Fibroblast of lung (primary cell): ENCODE data around the gene DNAJC28. TPM values are rescaled to one million over a fixed set of nuclear protein-coding genes. Genes with fewer than 3 reads are reported as not detected.

Source experiments
- DNase-seq, 2 donors: peaks; one replicate each; pipeline versions ENCODE4 v3.0.0 to v3.0.0-alpha.2; 2010; ENCODE audit warnings: low read depth in 2 of 2
- H2AFZ ChIP-seq: 2 replicates; pipeline ENCODE4 v1.5.1; 2012; ENCODE audit warnings: low read length, control low read depth, inconsistent platforms
- H3K27ac ChIP-seq: 2 replicates; pipeline ENCODE4 v1.5.1; 2011; ENCODE audit warnings: low read length, control low read depth; ENCODE audit not compliant: insufficient read depth
- H3K27me3 ChIP-seq: 2 replicates; pipeline ENCODE4 v1.5.1; 2011; ENCODE audit warnings: mild to moderate bottlenecking, low read length; ENCODE audit not compliant: control insufficient read depth, insufficient read depth
- H3K36me3 ChIP-seq: 2 replicates; pipeline ENCODE4 v1.5.1; 2011; ENCODE audit warnings: low read length; ENCODE audit not compliant: control insufficient read depth, insufficient read depth
- H3K4me1 ChIP-seq: 2 replicates; pipeline ENCODE4 v1.5.1; 2011; ENCODE audit warnings: low read length; ENCODE audit not compliant: control insufficient read depth, insufficient read depth; ENCODE audit errors: extremely low read depth
- H3K4me2 ChIP-seq: 2 replicates; pipeline ENCODE4 v1.5.1; 2011; ENCODE audit warnings: low read length, control low read depth; ENCODE audit not compliant: insufficient read depth; ENCODE audit errors: extremely low read depth
- H3K4me3 ChIP-seq, 4 experiments: fragments of 200-600 bp in 1 of 4; sonication (generic) in 1 of 4; replicated peaks in 1 of 4; 2 replicates each; pipeline ENCODE4 v1.5.1; 2011 to 2016; ENCODE audit warnings: low read length in 4 of 4, low read depth in 3 of 4, mild to moderate bottlenecking in 3 of 4, control low read depth in 2 of 4, inconsistent platforms in 1 of 4, mixed read lengths in 1 of 4; ENCODE audit not compliant: insufficient read depth in 1 of 4; ENCODE audit errors: control extremely low read depth in 1 of 4
- H3K79me2 ChIP-seq: 2 replicates; pipeline ENCODE4 v1.5.1; 2012; ENCODE audit warnings: mild to moderate bottlenecking, low read length, inconsistent platforms; ENCODE audit not compliant: control insufficient read depth, insufficient read depth
- H3K9ac ChIP-seq: 2 replicates; pipeline ENCODE4 v1.5.1; 2011; ENCODE audit warnings: mild to moderate bottlenecking, low read length, control low read depth; ENCODE audit not compliant: insufficient read depth
- H3K9me3 ChIP-seq: 2 replicates; pipeline ENCODE4 v1.5.1; 2012; ENCODE audit warnings: low read depth, low read length; ENCODE audit not compliant: control insufficient read depth, insufficient read depth
- H4K20me1 ChIP-seq: 2 replicates; pipeline ENCODE4 v1.5.1; 2011; ENCODE audit warnings: low read length; ENCODE audit not compliant: control insufficient read depth, insufficient read depth; ENCODE audit errors: extremely low read depth
- EZH2 ChIP-seq: IDR thresholded peaks from 2 replicates; pipeline ENCODE4 v1.5.1; 2012; ENCODE audit warnings: low read length, control low read depth, mild to moderate bottlenecking; ENCODE audit errors: missing control alignments
- polyA plus RNA-seq, 2 donors: library from polyadenylated mRNA; depleted of rRNA in 1 of 2; stranded (reverse) in 1 of 2; unstranded in 1 of 2; fragments of >200 nt; gene quantifications; 2 replicates each; pipeline ENCODE4 v1.2.1, GENCODE V29; 2011 to 2012; ENCODE audit warnings: missing spikeins in 1 of 2
- total RNA-seq: library from RNA; depleted of rRNA; stranded (reverse); fragments of >200 nt; gene quantifications from 2 replicates; pipeline ENCODE4 v1.2.1, GENCODE V29; 2014
- TF ChIP-seq, protein P1 (sequence below), 2 donors: IDR thresholded peaks in 1 of 2; conservative IDR thresholded peaks in 1 of 2; 1 replicate in 1 of 2; 2 replicates in 1 of 2; pipeline ENCODE4 v1.5.1; 2011 to 2012; ENCODE audit warnings: low read length in 2 of 2, control low read depth in 1 of 2, inconsistent platforms in 1 of 2, low read depth in 1 of 2, mild to moderate bottlenecking in 1 of 2

The DNAJC28 gene
- total and polyA plus RNA-seq, 2 donors (not counting 1 experiment from before 2014, with no cell fraction given) = 2.1 to 2.3 TPM

DNA sequence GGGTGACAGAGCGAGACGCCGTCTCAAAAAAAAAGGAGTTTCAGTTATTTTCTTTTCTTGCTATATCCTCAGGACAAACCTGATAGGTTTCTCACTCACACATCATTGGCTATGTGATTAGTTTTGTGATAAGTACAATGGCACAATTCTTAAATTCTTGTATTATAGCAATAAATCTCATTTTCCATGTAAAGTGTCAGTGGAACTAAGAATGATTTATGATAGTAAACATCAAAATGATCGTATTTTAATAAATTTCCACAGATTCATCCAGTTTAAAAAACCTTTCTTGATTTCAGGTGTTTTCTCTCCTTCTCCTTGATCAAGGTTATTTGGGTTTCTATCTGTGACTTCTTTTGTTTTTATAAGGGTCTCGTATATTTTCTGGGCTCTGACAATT is 3.5 kb downstream of the DNAJC28 start:
- Histone ChIP-seq H2AFZ (no peak overlapping the region), H4K20me1 (no peaks in the 10 kb centered on the region), H3K27ac (no peak overlapping the region), H3K27me3 (no peaks in the 10 kb centered on the region), H3K4me1 (peaks cover 2% of the 10 kb centered on the region), H3K4me2 (no peak overlapping the region), H3K36me3 (no peaks in the 10 kb centered on the region), H3K9me3 (no peaks in the 10 kb centered on the region), H3K9ac (no peak overlapping the region), H3K4me3 (no peak overlapping the region), H3K79me2 (no peaks in the 10 kb centered on the region)
- TF ChIP-seq EZH2 = no peak
- TF ChIP-seq, protein P1, sequence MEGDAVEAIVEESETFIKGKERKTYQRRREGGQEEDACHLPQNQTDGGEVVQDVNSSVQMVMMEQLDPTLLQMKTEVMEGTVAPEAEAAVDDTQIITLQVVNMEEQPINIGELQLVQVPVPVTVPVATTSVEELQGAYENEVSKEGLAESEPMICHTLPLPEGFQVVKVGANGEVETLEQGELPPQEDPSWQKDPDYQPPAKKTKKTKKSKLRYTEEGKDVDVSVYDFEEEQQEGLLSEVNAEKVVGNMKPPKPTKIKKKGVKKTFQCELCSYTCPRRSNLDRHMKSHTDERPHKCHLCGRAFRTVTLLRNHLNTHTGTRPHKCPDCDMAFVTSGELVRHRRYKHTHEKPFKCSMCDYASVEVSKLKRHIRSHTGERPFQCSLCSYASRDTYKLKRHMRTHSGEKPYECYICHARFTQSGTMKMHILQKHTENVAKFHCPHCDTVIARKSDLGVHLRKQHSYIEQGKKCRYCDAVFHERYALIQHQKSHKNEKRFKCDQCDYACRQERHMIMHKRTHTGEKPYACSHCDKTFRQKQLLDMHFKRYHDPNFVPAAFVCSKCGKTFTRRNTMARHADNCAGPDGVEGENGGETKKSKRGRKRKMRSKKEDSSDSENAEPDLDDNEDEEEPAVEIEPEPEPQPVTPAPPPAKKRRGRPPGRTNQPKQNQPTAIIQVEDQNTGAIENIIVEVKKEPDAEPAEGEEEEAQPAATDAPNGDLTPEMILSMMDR (conservative IDR thresholded peaks at IDR 0.05 in 1 of 2, IDR thresholded peaks at IDR 0.05 in 1 of 2; ENCODE audit: low read depth in 1 of 2, low read length in 2 of 2) = no peak
- no peak for DNase-seq

GRCh38 chr21:33481314-33481943 is 10.1 kb downstream of the DNAJC28 start:
- no peaks in the 10 kb centered on the region for H3K36me3 ChIP-seq
- no peaks in the 10 kb centered on the region for H3K27me3 ChIP-seq
- H3K4me1 ChIP-seq = peaks cover 4% of the 10 kb centered on the region
- no peaks in the 10 kb centered on the region for H4K20me1 ChIP-seq
- no peak overlapping the region for H2AFZ ChIP-seq
- H3K9ac ChIP-seq = no peak overlapping the region
- H3K4me2 ChIP-seq = no peak overlapping the region
- H3K27ac ChIP-seq = no peak overlapping the region
- DNase-seq = no peak
- TF ChIP-seq EZH2 = no peak
- TF ChIP-seq, protein P1 (conservative IDR thresholded peaks at IDR 0.05 in 1 of 2, IDR thresholded peaks at IDR 0.05 in 1 of 2; ENCODE audit: low read depth in 1 of 2, low read length in 2 of 2) = no peak
- no peak overlapping the region for H3K4me3 ChIP-seq
- no peaks in the 10 kb centered on the region for H3K9me3 ChIP-seq
- H3K79me2 ChIP-seq = peaks cover 13% of the 10 kb centered on the region

DNA sequence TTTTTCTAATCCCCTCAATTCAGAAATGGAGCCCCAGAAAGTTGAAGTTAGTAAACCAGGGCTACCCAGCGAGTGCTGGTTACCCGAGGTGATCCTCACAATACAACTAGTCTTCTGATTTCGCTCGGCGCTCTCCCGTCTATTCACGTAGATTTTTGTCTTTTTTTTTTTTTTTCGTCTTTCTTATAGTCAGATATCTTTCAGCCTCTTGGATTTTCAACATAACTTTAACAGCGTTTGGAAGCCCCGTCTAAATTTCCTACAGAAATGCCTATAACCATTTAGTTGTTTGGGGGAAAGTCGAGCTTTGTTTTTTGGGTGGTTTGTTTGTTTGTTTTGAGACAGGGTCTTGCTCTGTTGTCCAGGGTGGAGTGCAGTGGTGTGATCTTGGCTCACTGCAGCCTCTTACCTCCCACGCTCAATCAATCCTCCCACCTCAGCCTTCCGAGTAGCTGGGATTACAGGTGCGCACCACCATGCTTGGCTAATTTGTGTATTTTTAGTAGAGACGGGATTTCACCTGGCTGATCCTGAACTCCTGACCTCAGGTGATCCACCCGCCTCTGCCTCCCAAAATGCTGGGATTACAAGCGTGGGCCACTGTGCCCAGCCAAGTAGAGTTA is 10.9 kb downstream of the DNAJC28 start:
- no peak for DNase-seq
- no peak for TF ChIP-seq EZH2
- TF ChIP-seq, protein P1 (conservative IDR thresholded peaks at IDR 0.05 in 1 of 2, IDR thresholded peaks at IDR 0.05 in 1 of 2; ENCODE audit: low read depth in 1 of 2, low read length in 2 of 2) = no peak
- H3K4me1 ChIP-seq = peaks cover 4% of the 10 kb centered on the region
- peak overlapping the region; percentile 83 for H3K4me2 ChIP-seq
- no peaks in the 10 kb centered on the region for H3K9me3 ChIP-seq
- peak overlapping the region; percentile 87 for H3K27ac ChIP-seq
- no peaks in the 10 kb centered on the region for H3K36me3 ChIP-seq
- H3K27me3 ChIP-seq = no peaks in the 10 kb centered on the region
- H3K79me2 ChIP-seq = peaks cover 13% of the 10 kb centered on the region
- H2AFZ ChIP-seq = peak overlapping the region; percentile 89
- no peaks in the 10 kb centered on the region for H4K20me1 ChIP-seq
- peak overlapping the region; percentile 77 for H3K9ac ChIP-seq
- H3K4me3 ChIP-seq = peak overlapping the region; percentile 74 to 87 (median 85)
